CD4-positive, alpha-beta T cell treated with Interleukin-17A for 1 hour (primary cell): Measurements from ENCODE around the gene ZNF467.

Experiments
- DNase-seq: peaks from one replicate; pipeline ENCODE4 v3.0.0-alpha.2; 2020

The ZNF467 gene

GRCh38 chr7:149783386-149784250, 10.2 kb upstream of the ZNF467 start:
- no peak for DNase-seq

GRCh38 chr7:149782682-149783345, 9.4 kb upstream of the ZNF467 start:
- no peak for DNase-seq

GRCh38 chr7:149781921-149782320, 8.5 kb upstream of the ZNF467 start:
- no peak for DNase-seq

GRCh38 chr7:149780636-149781419, 7.4 kb upstream of the ZNF467 start:
- DNase-seq, result no peak

- no peak for DNase-seq
Observed at GRCh38 chr7:149780056-149780455, 6.7 kb upstream of the ZNF467 start.

GRCh38 chr7:149779502-149779805, 6.1 kb upstream of the ZNF467 start:
- DNase-seq, result no peak

GRCh38 chr7:149778696-149779501, 5.5 kb upstream of the ZNF467 start:
- no peak for DNase-seq

- DNase-seq, result no peak
Observed at GRCh38 chr7:149778327-149778637, 4.9 kb upstream of the ZNF467 start.

GRCh38 chr7:149777551-149778326, 4.4 kb upstream of the ZNF467 start:
- no peak for DNase-seq

- DNase-seq, result no peak
Observed at GRCh38 chr7:149776848-149777407, 3.5 kb upstream of the ZNF467 start.

GRCh38 chr7:149776289-149776688, 2.9 kb upstream of the ZNF467 start:
- DNase-seq, result no peak

- DNase-seq, result no peak
Observed at GRCh38 chr7:149775176-149775556, 1.8 kb upstream of the ZNF467 start.

GRCh38 chr7:149774237-149775175, 1.1 kb upstream of the ZNF467 start:
- no peak for DNase-seq

- DNase-seq, result peak; percentile 23
Observed at GRCh38 chr7:149772956-149773434, 393 bp downstream of the ZNF467 start.

GRCh38 chr7:149772241-149772955, 990 bp downstream of the ZNF467 start:
- DNase-seq, result no peak

- peak; percentile 89 for DNase-seq
Observed at GRCh38 chr7:149771720-149772240, 1.6 kb downstream of the ZNF467 start.

GRCh38 chr7:149770728-149771636, 2.4 kb downstream of the ZNF467 start:
- no peak for DNase-seq

GRCh38 chr7:149769915-149770314, 3.5 kb downstream of the ZNF467 start:
- DNase-seq, result no peak

- DNase-seq, result no peak
Observed at GRCh38 chr7:149768931-149769330, 4.5 kb downstream of the ZNF467 start.
